ENCODE results near the gene PNLDC1. TPM values are rescaled to one million over a fixed set of nuclear protein-coding genes. Genes with fewer than 3 reads are reported as not detected.

The PNLDC1 gene
- total and polyA plus RNA-seq, 9 of the 15 experiments (the other 6 are each of a cell fraction or from before 2014, with no cell fraction given) = 0.12 TPM; not detected in 8

- TF ChIP-seq ZNF609 (CRISPR knock-in tag; IDR thresholded peaks at IDR 0.05; ENCODE audit: borderline replicate concordance) = no peak
- TF ChIP-seq MTA1 (IDR thresholded peaks at IDR 0.05; ENCODE audit: borderline replicate concordance) = no peak
- TF ChIP-seq BRD4 (IDR thresholded peaks at IDR 0.05) = 0 out of 2 replicates have a peak, but pooled peaks have one; percentile 33
- TF ChIP-seq SNIP1 (IDR thresholded peaks at IDR 0.05; ENCODE audit: low read depth) = no peak
- TF ChIP-seq RREB1 (CRISPR knock-in tag; IDR thresholded peaks at IDR 0.05) = peak; percentile 82
- peak; percentile 80 for TF ChIP-seq KDM5B (IDR thresholded peaks at IDR 0.05; ENCODE audit: insufficient replicate concordance, low read depth, low read length)
- peak; percentile 65 for TF ChIP-seq JUN (IDR thresholded peaks at IDR 0.05; ENCODE audit: borderline replicate concordance, low read depth, low read length)
- peak; percentile 81; the same call in 1 of the 2 replicates for TF ChIP-seq JUN (CRISPR knock-in tag; IDR thresholded peaks at IDR 0.05; ENCODE audit: borderline replicate concordance)
- TF ChIP-seq FOXP1 (CRISPR knock-in tag; IDR thresholded peaks at IDR 0.05) = peak; percentile 86
- TF ChIP-seq ZBTB26 (CRISPR knock-in tag; IDR thresholded peaks at IDR 0.05) = 0 out of 2 replicates have a peak, but pooled peaks have one; percentile 79
- peak; percentile 50; the same call in 1 of the 2 replicates for TF ChIP-seq ZBTB9 (CRISPR knock-in tag; IDR thresholded peaks at IDR 0.05)
- peak; percentile 71 to 75 for TF ChIP-seq MAZ (CRISPR knock-in tag; conservative IDR thresholded peaks at IDR 0.05 in 1 of 2, IDR thresholded peaks at IDR 0.05 in 1 of 2)
- peak; percentile 86 for TF ChIP-seq ZNF143 (CRISPR knock-in tag; IDR thresholded peaks at IDR 0.05)
Measured at GRCh38 chr6:159789377-159790148, 10.5 kb upstream of the PNLDC1 start, which contains the start of gene TCP1 (continued).
